Erythroblast (primary cell): Measurements from ENCODE around the gene SLC30A10.

Source experiments
- GATA1 ChIP-seq: IDR thresholded peaks from 2 replicates; pipeline ENCODE4 v1.6.1; 2011; ENCODE audit warnings: low read depth, mild to moderate bottlenecking, control low read depth, low read length, moderate library complexity
- POLR2A ChIP-seq: IDR thresholded peaks from 2 replicates; pipeline ENCODE4 v1.6.1; 2011; ENCODE audit warnings: mild to moderate bottlenecking, low read length

DNA sequence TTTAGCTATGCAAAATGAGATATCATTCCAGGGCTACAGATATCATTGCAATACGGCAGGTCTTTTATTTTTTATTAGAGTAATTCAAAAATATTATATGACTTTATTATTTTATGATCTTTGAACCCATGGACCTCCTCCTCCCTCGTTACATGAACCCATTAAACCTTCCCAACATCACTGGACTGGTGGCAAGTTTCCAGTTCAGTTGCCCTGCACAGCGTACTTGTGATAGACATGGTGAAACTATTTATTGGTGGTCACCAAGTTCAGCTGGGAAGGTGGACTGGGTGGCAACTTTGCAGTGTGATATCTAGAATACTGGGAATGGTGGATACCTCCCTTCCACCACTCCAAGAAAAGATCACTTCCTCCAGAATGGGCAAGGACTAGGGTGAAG lies 52.5 kb downstream of the SLC30A10 start:
- TF ChIP-seq POLR2A = no peak
- no peak for TF ChIP-seq GATA1
